Kidney (tissue), 14 donors: ENCODE results near the gene PPP2R2B. TPM values are rescaled to one million over a fixed set of nuclear protein-coding genes. Genes with fewer than 3 reads are reported as not detected.

ENCODE experiments used
- DNase-seq, 5 donors: peaks; one replicate each; pipeline ENCODE4 v3.0.0-alpha.2; 2013 to 2020
- FAIRE-seq: peaks from 2 replicates; lab custom pipeline; 2012; peaks lifted over from hg19 to GRCh38; lab: Jason Lieb, UNC
- H3K27ac ChIP-seq, 2 donors: one replicate each; pipeline ENCODE4 v1.7.0; 2013; ENCODE audit warnings: low read depth in 2 of 2, low read length in 2 of 2, inconsistent platforms in 1 of 2
- H3K27me3 ChIP-seq: one replicate; pipeline ENCODE4 v1.7.1; 2013; ENCODE audit warnings: low read length, inconsistent platforms; ENCODE audit not compliant: control insufficient read depth, insufficient read depth
- H3K36me3 ChIP-seq, 3 donors: one replicate each; pipeline versions ENCODE4 v1.7.0 to v1.7.1; 2013; ENCODE audit warnings: low read length in 3 of 3, control low read depth in 1 of 3, inconsistent platforms in 1 of 3; ENCODE audit not compliant: insufficient read depth in 3 of 3, control insufficient read depth in 2 of 3
- H3K4me1 ChIP-seq, 3 donors: one replicate each; pipeline versions ENCODE4 v1.7.0 to v1.7.1; 2013; ENCODE audit warnings: low read length in 3 of 3, inconsistent platforms in 1 of 3, low read depth in 1 of 3; ENCODE audit not compliant: control insufficient read depth in 2 of 3, insufficient read depth in 2 of 3
- H3K4me3 ChIP-seq, 3 donors: one replicate each; pipeline versions ENCODE4 v1.7.0 to v1.8.1; 2013; ENCODE audit warnings: low read length in 3 of 3, control low read depth in 1 of 3, inconsistent platforms in 1 of 3
- H3K9ac ChIP-seq, 3 donors: one replicate each; pipeline versions ENCODE4 v1.7.0 to v1.7.1; 2013; ENCODE audit warnings: low read length in 3 of 3, control low read depth in 1 of 3, inconsistent platforms in 1 of 3
- H3K9me3 ChIP-seq, 3 donors: one replicate each; pipeline versions ENCODE4 v1.7.0 to v1.7.1; 2013; ENCODE audit warnings: low read length in 3 of 3, control low read depth in 1 of 3, inconsistent platforms in 1 of 3; ENCODE audit not compliant: control insufficient read depth in 2 of 3, insufficient read depth in 1 of 3
- intact Hi-C: fragments of 100-400 bp; cut with DNase I; formaldehyde crosslinking; loops from one replicate; pipeline ENCODE4 v1.11.1; 2022
- polyA plus RNA-seq: library from polyadenylated mRNA; stranded (reverse); fragments of 350-450 nt; fragmentation: Illumina TruSeq; extraction: RNeasy Lipid Tissue Mini Kit (QIAGEN cat#74804); gene quantifications from one replicate; pipeline ENCODE4 v1.2.3, GENCODE V29; 2014; ENCODE audit warnings: low read depth, low replicate concordance; ENCODE audit not compliant: insufficient read depth
- total RNA-seq: library from RNA; stranded (reverse); fragmentation: NEBNext Ultra II Directional; extraction: Animal tissue kit (Norgen Biotek cat#: 25700); gene quantifications from one replicate; pipeline ENCODE4 v1.2.1, GENCODE V29; 2021
- TF ChIP-seq, protein P1 (sequence below): IDR thresholded peaks from 3 replicates; pipeline ENCODE4 v1.5.1; 2012; ENCODE audit warnings: mild to moderate bottlenecking, moderate library complexity, borderline replicate concordance; ENCODE audit not compliant: insufficient read depth; ENCODE audit errors: extremely low read depth
- donor health status: control.
- donor health status: control.
- donor health status: control.
- donor health status: control.
- donor health status: control.
- donor health status: DM: yes; HTN: yes; CAD: no.
- donor health status: Normal renal cell carcinoma (clear cell type).

PPP2R2B gene
- total and polyA plus RNA-seq, 2 donors from 2014 or later, result 4.0 to 8.2 TPM

DNA sequence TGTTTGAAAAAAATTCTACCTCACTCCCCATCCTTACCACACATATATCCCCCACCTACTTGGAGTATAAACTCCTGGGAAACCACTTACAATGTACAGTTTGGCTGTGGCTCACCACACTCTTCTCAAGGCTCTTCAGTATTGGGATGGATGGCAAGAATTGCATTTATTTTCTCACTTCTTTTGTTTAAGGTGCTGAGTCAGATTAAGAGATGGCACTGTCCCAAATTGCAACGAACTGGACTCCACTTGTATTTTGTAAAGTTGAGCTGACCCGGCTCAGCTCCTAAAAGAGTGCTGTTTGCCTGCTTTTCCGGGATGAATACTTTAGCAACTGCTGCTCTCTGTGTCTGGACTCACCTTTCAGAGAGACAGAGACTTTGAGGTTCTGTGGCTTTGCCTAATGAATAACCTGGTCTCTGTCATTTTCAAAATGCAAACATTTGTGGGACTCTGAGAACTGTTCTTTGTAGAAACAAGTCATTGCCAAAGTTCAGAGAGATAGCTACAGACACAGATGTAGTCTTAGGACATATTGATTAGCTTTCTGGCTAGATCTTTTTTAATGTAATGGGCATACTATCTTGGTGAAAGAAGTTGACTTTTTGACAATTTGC is 42.2 kb downstream of the PPP2R2B start:
- H3K36me3 ChIP-seq, result no peaks in the 10 kb centered on the region
- DNase-seq (no peak), FAIRE-seq (no peak)
- intact Hi-C loops, result no loop called here
- H3K4me1 ChIP-seq, result no peaks in the 10 kb centered on the region
- TF ChIP-seq, protein P1, sequence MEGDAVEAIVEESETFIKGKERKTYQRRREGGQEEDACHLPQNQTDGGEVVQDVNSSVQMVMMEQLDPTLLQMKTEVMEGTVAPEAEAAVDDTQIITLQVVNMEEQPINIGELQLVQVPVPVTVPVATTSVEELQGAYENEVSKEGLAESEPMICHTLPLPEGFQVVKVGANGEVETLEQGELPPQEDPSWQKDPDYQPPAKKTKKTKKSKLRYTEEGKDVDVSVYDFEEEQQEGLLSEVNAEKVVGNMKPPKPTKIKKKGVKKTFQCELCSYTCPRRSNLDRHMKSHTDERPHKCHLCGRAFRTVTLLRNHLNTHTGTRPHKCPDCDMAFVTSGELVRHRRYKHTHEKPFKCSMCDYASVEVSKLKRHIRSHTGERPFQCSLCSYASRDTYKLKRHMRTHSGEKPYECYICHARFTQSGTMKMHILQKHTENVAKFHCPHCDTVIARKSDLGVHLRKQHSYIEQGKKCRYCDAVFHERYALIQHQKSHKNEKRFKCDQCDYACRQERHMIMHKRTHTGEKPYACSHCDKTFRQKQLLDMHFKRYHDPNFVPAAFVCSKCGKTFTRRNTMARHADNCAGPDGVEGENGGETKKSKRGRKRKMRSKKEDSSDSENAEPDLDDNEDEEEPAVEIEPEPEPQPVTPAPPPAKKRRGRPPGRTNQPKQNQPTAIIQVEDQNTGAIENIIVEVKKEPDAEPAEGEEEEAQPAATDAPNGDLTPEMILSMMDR, result no peak
- H3K9ac ChIP-seq, result no peak overlapping the region
- peaks cover 0 to 3% (median 0%) of the 10 kb centered on the region in 3 donors for H3K9me3 ChIP-seq
- no peak overlapping the region for H3K27ac ChIP-seq
- H3K4me3 ChIP-seq, result no peak overlapping the region
- H3K27me3 ChIP-seq, result no peaks in the 10 kb centered on the region

DNA sequence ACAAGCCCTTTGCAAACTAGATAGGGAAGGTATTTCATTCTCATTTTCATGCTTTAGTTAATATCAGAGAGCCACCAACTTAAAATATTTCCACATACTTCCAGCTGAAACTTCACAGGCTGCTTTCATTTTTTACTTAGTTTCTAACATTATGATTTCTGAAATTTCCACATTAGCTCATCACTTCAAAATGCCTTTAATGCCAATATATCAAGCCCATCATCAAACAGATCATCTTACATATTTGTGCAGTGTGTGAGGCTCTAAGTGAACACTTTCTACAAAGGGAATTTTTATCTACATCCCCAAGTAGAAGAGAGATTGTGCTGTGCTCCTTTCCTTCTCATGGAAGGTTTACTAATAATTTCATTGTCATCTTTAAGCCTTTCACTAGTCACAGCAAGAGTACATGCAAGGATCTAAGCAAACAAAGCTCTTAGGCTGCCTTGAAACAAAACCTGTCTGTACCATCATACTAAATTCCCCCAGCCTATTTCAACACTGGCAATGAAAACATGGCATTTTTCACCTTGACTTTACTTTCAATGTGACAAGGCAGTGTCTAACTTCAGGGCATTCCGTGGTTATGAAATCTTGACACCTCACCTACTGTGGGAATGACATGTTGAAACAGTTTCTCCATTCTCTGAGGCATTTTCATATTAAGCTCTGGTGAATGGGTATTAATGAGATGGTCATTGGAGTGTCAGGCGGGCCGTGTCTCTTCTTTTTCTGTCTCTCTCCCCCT is 45.4 kb downstream of the PPP2R2B start:
- Histone ChIP-seq H3K9me3 (no peaks in the 10 kb centered on the region), H3K4me3 (no peak overlapping the region), H3K36me3 (no peaks in the 10 kb centered on the region), H3K9ac (no peak overlapping the region), H3K27ac (no peak overlapping the region), H3K4me1 (no peaks in the 10 kb centered on the region), H3K27me3 (no peaks in the 10 kb centered on the region)
- intact Hi-C loops, result no loop called here
- TF ChIP-seq, protein P1, result no peak
- DNase-seq, result no peak
- FAIRE-seq, result no peak

DNA sequence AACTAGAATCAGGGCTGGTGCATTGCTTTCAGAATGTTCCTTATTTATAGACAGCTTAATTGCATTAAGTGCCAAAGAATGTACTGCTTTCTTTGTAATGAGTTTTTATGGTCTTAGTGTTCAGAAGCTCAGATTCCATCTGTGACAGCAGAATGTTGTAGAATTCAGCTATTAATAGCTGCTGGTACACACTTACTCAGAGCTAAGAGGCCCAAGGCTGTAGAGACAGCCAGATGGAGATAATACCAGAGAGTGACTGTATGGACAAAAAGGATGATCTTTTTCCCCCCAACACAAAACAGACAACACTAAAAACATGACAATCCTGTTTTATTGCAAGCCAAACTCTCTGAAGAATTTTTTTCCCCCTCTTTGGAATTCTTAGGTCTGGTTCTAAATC is 50.2 kb downstream of the PPP2R2B start:
- DNase-seq (peak in 2 of 5 donors; percentile 26 to 34), FAIRE-seq (no peak)
- TF ChIP-seq, protein P1, result no peak
- no peak overlapping the region for H3K9ac ChIP-seq
- H3K4me1 ChIP-seq, result no peaks in the 10 kb centered on the region
- H3K27ac ChIP-seq, result no peak overlapping the region
- H3K4me3 ChIP-seq, result no peak overlapping the region
- intact Hi-C loops, result no loop called here
- H3K9me3 ChIP-seq, result no peaks in the 10 kb centered on the region
- no peaks in the 10 kb centered on the region for H3K27me3 ChIP-seq
- no peaks in the 10 kb centered on the region for H3K36me3 ChIP-seq
